Measurements from ENCODE around the gene PPP1R12A.
"Not testable (repeated sequence)": the region's sequence is repeated elsewhere in the genome, so short reads cannot be mapped to it uniquely, and the experiment has no call there.

Gene PPP1R12A

GRCh38 chr12:79891506-79892162, 43.3 kb downstream of the PPP1R12A start:
- DNase-seq (ENCODE audit: low read depth in 2 of 2), result no peak

- DNase-seq (ENCODE audit: low read depth in 2 of 2), result no peak
Observed at GRCh38 chr12:79887890-79888289, 47.0 kb downstream of the PPP1R12A start.

- DNase-seq (ENCODE audit: low read depth in 2 of 2), result no peak
Observed at GRCh38 chr12:79886917-79887519, 47.9 kb downstream of the PPP1R12A start.

- no peak for DNase-seq (ENCODE audit: low read depth in 2 of 2)
Observed at GRCh38 chr12:79885911-79886490, 48.9 kb downstream of the PPP1R12A start.

- no peak for DNase-seq (ENCODE audit: low read depth in 2 of 2)
Observed at GRCh38 chr12:79884401-79885006, 50.4 kb downstream of the PPP1R12A start.

GRCh38 chr12:79883216-79883615, 51.7 kb downstream of the PPP1R12A start:
- DNase-seq (ENCODE audit: low read depth in 2 of 2), result no peak

- no peak for DNase-seq (ENCODE audit: low read depth in 2 of 2)
Observed at GRCh38 chr12:79881351-79881750, 53.5 kb downstream of the PPP1R12A start.

- DNase-seq (ENCODE audit: low read depth in 2 of 2), result not testable (repeated sequence)
Observed at GRCh38 chr12:79878506-79878905, 56.4 kb downstream of the PPP1R12A start.

- no peak for DNase-seq (ENCODE audit: low read depth in 2 of 2)
Observed at GRCh38 chr12:79877246-79877645, 57.7 kb downstream of the PPP1R12A start.

GRCh38 chr12:79874665-79875064, 60.2 kb downstream of the PPP1R12A start:
- no peak for DNase-seq (ENCODE audit: low read depth in 2 of 2)

- DNase-seq (ENCODE audit: low read depth in 2 of 2), result no peak
Observed at GRCh38 chr12:79873201-79873600, 61.7 kb downstream of the PPP1R12A start.

GRCh38 chr12:79871621-79872020, 63.3 kb downstream of the PPP1R12A start:
- no peak for DNase-seq (ENCODE audit: low read depth in 2 of 2)

GRCh38 chr12:79870916-79871315, 64.0 kb downstream of the PPP1R12A start:
- no peak for DNase-seq (ENCODE audit: low read depth in 2 of 2)

GRCh38 chr12:79859646-79860045, 75.3 kb downstream of the PPP1R12A start:
- DNase-seq (ENCODE audit: low read depth in 2 of 2), result no peak

GRCh38 chr12:79858518-79858917, 76.4 kb downstream of the PPP1R12A start:
- no peak for DNase-seq (ENCODE audit: low read depth in 2 of 2)

- DNase-seq (ENCODE audit: low read depth in 2 of 2), result no peak
Observed at GRCh38 chr12:79857675-79858074, 77.2 kb downstream of the PPP1R12A start.

- DNase-seq (ENCODE audit: low read depth in 2 of 2), result no peak
Observed at GRCh38 chr12:79850610-79851299, 84.1 kb downstream of the PPP1R12A start.

GRCh38 chr12:79848339-79848738, 86.6 kb downstream of the PPP1R12A start:
- no peak for DNase-seq (ENCODE audit: low read depth in 2 of 2)

- DNase-seq (ENCODE audit: low read depth in 2 of 2), result no peak
Observed at GRCh38 chr12:79847417-79847816, 87.5 kb downstream of the PPP1R12A start.

- no peak for DNase-seq (ENCODE audit: low read depth in 2 of 2)
Observed at GRCh38 chr12:79844693-79845092, 90.2 kb downstream of the PPP1R12A start.

GRCh38 chr12:79843978-79844377, 90.9 kb downstream of the PPP1R12A start:
- no peak for DNase-seq (ENCODE audit: low read depth in 2 of 2)

GRCh38 chr12:79842630-79843029, 92.3 kb downstream of the PPP1R12A start:
- DNase-seq (ENCODE audit: low read depth in 2 of 2), result no peak
